Measurements from ENCODE around the gene DIP2B.

The DIP2B gene

GRCh38 chr12:50557421-50557820, 52.6 kb downstream of the DIP2B start:
- no peak overlapping the region for H3K27ac ChIP-seq
- no peak overlapping the region for H3K9ac ChIP-seq
- H3K27me3 ChIP-seq (ENCODE audit: control insufficient read depth, insufficient read depth, low read length) = no peaks in the 10 kb centered on the region
- H3K4me1 ChIP-seq = peaks cover 11% of the 10 kb centered on the region
- no peak for TF ChIP-seq CTCF (IDR thresholded peaks at IDR 0.05)
- no peak overlapping the region for H3K4me3 ChIP-seq (ENCODE audit: low read depth, low read length)
- peaks cover 51% of the 10 kb centered on the region for H3K79me2 ChIP-seq
- no peak overlapping the region for H3K4me2 ChIP-seq (ENCODE audit: low read length)
- H3K9me3 ChIP-seq (ENCODE audit: control insufficient read depth, low read length) = no peaks in the 10 kb centered on the region
- H3K36me3 ChIP-seq (ENCODE audit: control insufficient read depth, insufficient read depth, low read length) = no peaks in the 10 kb centered on the region
- H2AFZ ChIP-seq = no peak overlapping the region

DNA sequence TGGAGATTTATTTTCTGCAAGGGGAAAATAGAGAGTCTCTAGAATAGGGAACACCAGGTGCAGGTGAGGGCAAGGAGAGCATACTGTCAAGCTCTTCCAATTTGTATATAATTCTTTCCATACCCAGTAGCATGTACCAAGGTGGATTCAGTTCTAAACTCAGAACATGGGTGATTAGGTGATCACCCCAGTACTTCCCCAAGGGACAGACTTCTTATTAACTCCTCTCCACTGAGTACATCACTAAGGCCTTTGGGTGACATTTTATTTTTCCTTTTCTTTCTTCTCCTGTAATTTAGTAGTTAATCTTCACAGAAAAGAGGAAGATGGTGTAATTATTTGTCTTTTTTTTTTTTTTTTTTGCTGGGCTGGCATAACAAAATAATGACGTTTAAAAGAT, 54.2 kb downstream of the DIP2B start:
- Histone ChIP-seq H2AFZ (no peak overlapping the region), H3K4me3 (ENCODE audit: low read depth, low read length) (no peak overlapping the region), H3K4me1 (peaks cover 11% of the 10 kb centered on the region), H3K4me2 (ENCODE audit: low read length) (no peak overlapping the region), H3K79me2 (peaks cover 44% of the 10 kb centered on the region), H3K27ac (no peak overlapping the region), H3K27me3 (ENCODE audit: control insufficient read depth, insufficient read depth, low read length) (no peaks in the 10 kb centered on the region), H3K36me3 (ENCODE audit: control insufficient read depth, insufficient read depth, low read length) (no peaks in the 10 kb centered on the region), H3K9me3 (ENCODE audit: control insufficient read depth, low read length) (no peaks in the 10 kb centered on the region), H3K9ac (no peak overlapping the region)
- TF ChIP-seq CTCF (IDR thresholded peaks at IDR 0.05) = no peak

GRCh38 chr12:50562520-50563433, 58.0 kb downstream of the DIP2B start:
- Histone ChIP-seq H3K4me2 (ENCODE audit: low read length) (no peak overlapping the region), H2AFZ (no peak overlapping the region), H3K27me3 (ENCODE audit: control insufficient read depth, insufficient read depth, low read length) (no peaks in the 10 kb centered on the region), H3K79me2 (peaks cover 27% of the 10 kb centered on the region), H3K27ac (no peak overlapping the region), H3K36me3 (ENCODE audit: control insufficient read depth, insufficient read depth, low read length) (no peaks in the 10 kb centered on the region), H3K4me3 (ENCODE audit: low read depth, low read length) (no peak overlapping the region), H3K4me1 (peaks cover 5% of the 10 kb centered on the region), H3K9ac (no peak overlapping the region), H3K9me3 (ENCODE audit: control insufficient read depth, low read length) (no peaks in the 10 kb centered on the region)
- no peak for TF ChIP-seq CTCF (IDR thresholded peaks at IDR 0.05)

GRCh38 chr12:50563434-50563787, 58.6 kb downstream of the DIP2B start:
- no peak overlapping the region for H3K4me3 ChIP-seq (ENCODE audit: low read depth, low read length)
- no peak overlapping the region for H2AFZ ChIP-seq
- H3K9ac ChIP-seq = no peak overlapping the region
- no peak for TF ChIP-seq CTCF (IDR thresholded peaks at IDR 0.05)
- H3K27ac ChIP-seq = no peak overlapping the region
- H3K4me1 ChIP-seq = peaks cover 11% of the 10 kb centered on the region
- no peaks in the 10 kb centered on the region for H3K27me3 ChIP-seq (ENCODE audit: control insufficient read depth, insufficient read depth, low read length)
- H3K4me2 ChIP-seq (ENCODE audit: low read length) = no peak overlapping the region
- no peaks in the 10 kb centered on the region for H3K9me3 ChIP-seq (ENCODE audit: control insufficient read depth, low read length)
- peaks cover 24% of the 10 kb centered on the region for H3K79me2 ChIP-seq
- H3K36me3 ChIP-seq (ENCODE audit: control insufficient read depth, insufficient read depth, low read length) = no peaks in the 10 kb centered on the region

All from parathyroid adenoma (tissue), 2 donors.